Choroid plexus epithelial cell (primary cell): Measurements from ENCODE around the gene MDP1.

ENCODE experiments used
- DNase-seq: peaks from one replicate; pipeline ENCODE4 v3.0.0-alpha.2; 2010; ENCODE audit warnings: low read depth
- H3K4me3 ChIP-seq: 2 replicates; pipeline ENCODE4 v1.5.1; 2011; ENCODE audit warnings: low read depth, mild to moderate bottlenecking, control low read depth, low read length, moderate library complexity
- TF ChIP-seq, protein P1 (sequence below): conservative IDR thresholded peaks from 2 replicates; pipeline ENCODE4 v1.5.1; 2011; ENCODE audit warnings: low read depth, mild to moderate bottlenecking, control low read depth, inconsistent platforms, low read length, moderate library complexity

The MDP1 gene

DNA sequence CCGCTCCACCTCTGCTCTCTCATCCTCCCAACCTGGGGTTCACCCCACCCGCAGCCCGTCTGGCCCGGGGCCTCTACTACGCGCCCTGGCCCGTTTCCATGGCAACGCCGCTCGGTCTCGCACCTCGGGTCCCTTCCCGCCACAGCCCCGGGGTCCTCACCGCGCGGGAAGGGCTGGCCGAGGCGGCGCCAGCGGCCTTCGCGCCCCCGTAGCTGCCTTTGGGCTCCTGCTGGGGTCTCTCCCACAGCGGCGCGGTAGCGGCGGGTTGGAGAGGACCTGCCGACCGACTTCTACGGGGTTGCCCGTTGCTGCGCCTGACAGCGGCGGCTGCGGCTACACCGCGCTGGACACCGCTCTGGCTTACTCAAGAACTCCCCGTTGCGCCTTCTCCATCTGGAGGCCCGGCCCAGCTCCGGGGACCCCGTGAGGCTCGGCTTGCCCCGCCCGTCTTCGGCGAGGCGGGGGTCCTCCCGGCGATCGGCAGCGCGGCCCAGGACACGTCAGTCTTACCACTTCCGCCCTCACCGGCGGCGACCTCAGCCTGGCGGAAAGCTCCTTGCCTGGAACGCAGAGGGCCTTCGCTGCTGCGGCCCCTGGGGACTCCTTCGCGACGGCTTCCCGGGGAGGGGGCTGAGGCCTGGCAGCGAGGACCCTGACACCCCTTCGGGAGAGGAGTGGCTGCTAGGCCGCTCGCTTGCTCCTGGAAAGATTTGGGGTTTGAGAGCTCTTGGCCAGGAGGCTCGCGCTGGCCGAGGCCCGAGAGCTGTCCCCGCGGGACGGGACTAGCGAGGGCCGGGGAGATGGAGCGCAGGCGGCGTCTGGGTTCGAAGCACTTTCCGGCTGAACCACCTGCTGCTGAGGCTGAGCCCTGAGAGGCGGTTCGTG is 20.4 kb downstream of the MDP1 start, which contains the start of gene TM9SF1:
TM9SF1 (minus strand) TSS at position 256 of the 885 bp plus-strand sequence. CDS start 422 bp downstream, outside the sequence.
- peak within 1 kb of the TSS; percentile 96 for H3K4me3 ChIP-seq
- TF ChIP-seq, protein P1, sequence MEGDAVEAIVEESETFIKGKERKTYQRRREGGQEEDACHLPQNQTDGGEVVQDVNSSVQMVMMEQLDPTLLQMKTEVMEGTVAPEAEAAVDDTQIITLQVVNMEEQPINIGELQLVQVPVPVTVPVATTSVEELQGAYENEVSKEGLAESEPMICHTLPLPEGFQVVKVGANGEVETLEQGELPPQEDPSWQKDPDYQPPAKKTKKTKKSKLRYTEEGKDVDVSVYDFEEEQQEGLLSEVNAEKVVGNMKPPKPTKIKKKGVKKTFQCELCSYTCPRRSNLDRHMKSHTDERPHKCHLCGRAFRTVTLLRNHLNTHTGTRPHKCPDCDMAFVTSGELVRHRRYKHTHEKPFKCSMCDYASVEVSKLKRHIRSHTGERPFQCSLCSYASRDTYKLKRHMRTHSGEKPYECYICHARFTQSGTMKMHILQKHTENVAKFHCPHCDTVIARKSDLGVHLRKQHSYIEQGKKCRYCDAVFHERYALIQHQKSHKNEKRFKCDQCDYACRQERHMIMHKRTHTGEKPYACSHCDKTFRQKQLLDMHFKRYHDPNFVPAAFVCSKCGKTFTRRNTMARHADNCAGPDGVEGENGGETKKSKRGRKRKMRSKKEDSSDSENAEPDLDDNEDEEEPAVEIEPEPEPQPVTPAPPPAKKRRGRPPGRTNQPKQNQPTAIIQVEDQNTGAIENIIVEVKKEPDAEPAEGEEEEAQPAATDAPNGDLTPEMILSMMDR, result no peak
- DNase-seq, result peak; percentile 92

DNA sequence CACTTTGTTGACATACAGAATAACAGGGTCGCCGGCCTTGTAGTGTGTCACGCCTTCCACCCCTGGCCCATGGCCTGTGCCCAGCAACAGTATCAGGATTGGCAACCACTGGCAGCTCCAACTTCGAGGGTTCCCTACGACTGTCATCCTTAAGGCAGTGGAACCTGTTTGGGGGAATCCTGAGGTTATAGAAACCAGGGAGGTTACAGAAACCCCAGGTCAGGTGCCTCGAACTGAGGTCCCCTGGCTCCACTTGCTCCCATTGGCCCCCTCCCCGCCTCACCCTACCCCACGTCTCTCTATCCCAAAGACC is 21.0 kb downstream of the MDP1 start:
- TF ChIP-seq, protein P1, result no peak
- DNase-seq, result no peak
- H3K4me3 ChIP-seq, result peak overlapping the region; percentile 96

GRCh38 chr14:24194186-24194872 is 21.5 kb downstream of the MDP1 start:
- DNase-seq, result no peak
- TF ChIP-seq, protein P1, result no peak
- peak overlapping the region; percentile 96 for H3K4me3 ChIP-seq

DNA sequence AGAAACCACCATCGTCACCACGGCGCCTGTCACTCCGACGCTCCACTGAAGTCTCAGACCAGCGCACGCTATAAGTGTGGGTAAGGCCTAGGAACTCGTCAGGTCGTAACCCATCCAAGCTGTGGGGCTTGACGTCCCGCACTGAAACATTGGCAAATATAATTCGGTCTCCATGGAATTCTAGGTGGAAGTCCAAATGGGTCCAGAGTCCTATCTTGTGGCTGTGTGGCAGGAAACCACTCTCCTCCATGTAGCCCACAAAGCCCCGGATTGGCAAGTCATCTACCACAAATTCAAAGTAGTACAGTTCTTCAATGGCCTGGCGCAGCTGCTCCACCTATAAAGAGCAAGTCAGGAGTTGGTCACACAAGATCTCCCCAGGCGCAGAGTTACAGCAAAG is 22.9 kb downstream of the MDP1 start:
- TF ChIP-seq, protein P1, result no peak
- DNase-seq, result no peak
- H3K4me3 ChIP-seq, result no peak overlapping the region

DNA sequence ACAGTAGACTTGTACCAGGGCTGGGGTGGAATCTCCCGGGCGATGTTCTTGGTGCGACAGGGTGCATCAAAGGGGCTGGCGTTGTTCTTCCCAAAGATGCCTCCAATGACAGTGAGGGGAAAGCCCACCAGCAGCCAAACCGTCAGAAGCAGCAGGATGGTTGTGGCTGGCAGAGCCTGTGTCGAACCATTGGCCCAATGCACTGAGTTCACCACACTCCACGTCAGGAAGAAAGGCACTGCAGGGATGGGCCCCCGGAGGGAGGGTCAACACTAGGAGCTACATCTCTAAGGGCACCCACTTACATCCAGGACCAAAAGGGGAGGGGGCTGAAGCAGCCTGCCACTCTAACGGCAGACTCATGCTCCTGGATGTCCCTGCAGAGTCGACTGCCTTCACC is 25.4 kb downstream of the MDP1 start:
- TF ChIP-seq, protein P1, result no peak
- H3K4me3 ChIP-seq, result no peak overlapping the region
- DNase-seq, result no peak

GRCh38 chr14:24189460-24189859 is 26.4 kb downstream of the MDP1 start:
- no peak for DNase-seq
- H3K4me3 ChIP-seq, result no peak overlapping the region
- TF ChIP-seq, protein P1, result no peak
